K562 (cell line): ENCODE data around the gene PEX11A. TPM values are rescaled to one million over a fixed set of nuclear protein-coding genes. Genes with fewer than 3 reads are reported as not detected.

Source experiments
- ATAC-seq: fragments of 200-7000 bp; cut with Tn5 transposase; 3 replicates; pipeline ENCODE4 v1.9.1; 2020; ENCODE audit warnings: moderate library complexity
- BruUV-seq: library from RNA; stranded (reverse); fragments of 400-500 nt; replicated peaks from 2 replicates; lab custom pipeline; 2021; lab: Mats Ljungman, UMichigan
- CTCF ChIA-PET: fragments of 300-600 bp; formaldehyde crosslinking; extraction: SDS; loops from one replicate; lab custom pipeline; 2021; ENCODE audit warnings: low intra/inter-chr PET ratio; lab: Yijun Ruan, JAX
- POLR2A ChIA-PET: fragments of 300-600, 350-650 bp; sonication (Branson Sonifier 250); formaldehyde crosslinking; extraction: SDS; loops from one replicate; lab custom pipeline; 2021; ENCODE audit warnings: antibody characterized with exemption, inconsistent platforms; lab: Yijun Ruan, JAX
- DNase-seq, 4 experiments: peaks; one replicate each; pipeline versions ENCODE4 v3.0.0 to v3.0.0-alpha.2; 2011 to 2018; ENCODE audit warnings: low spot score in 3 of 4, mixed read lengths in 3 of 4; ENCODE audit errors: extremely low read depth in 1 of 4
- FAIRE-seq: peaks from 2 replicates; lab custom pipeline; 2011; peaks lifted over from hg19 to GRCh38; lab: Jason Lieb, UNC
- H2AFZ ChIP-seq: 2 replicates; pipeline ENCODE4 v1.6.0; 2011; ENCODE audit warnings: low read depth, low read length, control low read depth, inconsistent platforms
- H3K27ac ChIP-seq: fragments of 200-600 bp; 3 replicates; pipeline ENCODE4 v1.8.0; 2011; ENCODE audit warnings: low read depth, mild to moderate bottlenecking, control low read depth, inconsistent platforms, low read length, moderate library complexity, mixed read lengths; ENCODE audit errors: extremely low read depth
- H3K27me3 ChIP-seq, 2 experiments: fragments of 300-600 bp in 1 of 2; 2 replicates in 1 of 2; 3 replicates in 1 of 2; pipeline versions ENCODE4 v1.6.0 to v1.8.0; 2011; ENCODE audit warnings: inconsistent platforms in 2 of 2, low read length in 2 of 2, mild to moderate bottlenecking in 1 of 2, mixed read lengths in 1 of 2, moderate library complexity in 1 of 2; ENCODE audit not compliant: control insufficient read depth in 2 of 2, insufficient read depth in 2 of 2
- H3K36me3 ChIP-seq: fragments of 300-600 bp; 3 replicates; pipeline ENCODE4 v1.8.0; 2011; ENCODE audit warnings: mild to moderate bottlenecking, low read length, inconsistent platforms; ENCODE audit not compliant: control insufficient read depth, insufficient read depth
- H3K4me1 ChIP-seq, 2 experiments: fragments of 200-600 bp in 1 of 2; replicated peaks in 1 of 2; 2 replicates in 1 of 2; 3 replicates in 1 of 2; pipeline versions ENCODE4 v1.5.1 to v1.8.0; 2011; ENCODE audit warnings: inconsistent platforms in 2 of 2, low read length in 2 of 2, mild to moderate bottlenecking in 1 of 2, mixed read lengths in 1 of 2, moderate library complexity in 1 of 2; ENCODE audit not compliant: control insufficient read depth in 2 of 2, insufficient read depth in 2 of 2
- H3K4me2 ChIP-seq: 2 replicates; pipeline ENCODE4 v1.6.1; 2011; ENCODE audit warnings: low read length, control low read depth, inconsistent platforms, mixed read lengths; ENCODE audit not compliant: insufficient read depth
- H3K4me3 ChIP-seq: fragments of 200-600 bp; sonication (generic), shearing (Covaris generic); 2 replicates; pipeline ENCODE4 v1.5.1; 2016; ENCODE audit warnings: control low read depth, inconsistent platforms
- H3K79me2 ChIP-seq: fragments of 200-600 bp; 3 replicates; pipeline ENCODE4 v1.8.0; 2011; ENCODE audit warnings: low read length, inconsistent platforms; ENCODE audit not compliant: control insufficient read depth, insufficient read depth
- H3K9ac ChIP-seq, 2 experiments: 2 replicates each; pipeline versions ENCODE4 v1.6.0 to v1.6.1; 2011; ENCODE audit warnings: low read depth in 2 of 2, low read length in 2 of 2, control low read depth in 1 of 2, inconsistent platforms in 1 of 2, mild to moderate bottlenecking in 1 of 2, mixed read lengths in 1 of 2; ENCODE audit not compliant: insufficient read depth in 1 of 2
- H3K9me1 ChIP-seq: one replicate; pipeline ENCODE4 v1.6.0; 2011; ENCODE audit warnings: inconsistent platforms, mild to moderate bottlenecking, low read length, moderate library complexity; ENCODE audit not compliant: control insufficient read depth, insufficient read depth
- H3K9me3 ChIP-seq: replicated peaks from 2 replicates; pipeline ENCODE4 v1.5.1; 2011; ENCODE audit warnings: low read depth, low read length, inconsistent platforms; ENCODE audit not compliant: control insufficient read depth, insufficient read depth
- H4K20me1 ChIP-seq: replicated peaks from 2 replicates; pipeline ENCODE4 v1.6.1; 2011; ENCODE audit warnings: low read length, inconsistent platforms, mixed read lengths; ENCODE audit not compliant: control insufficient read depth, insufficient read depth
- BRD9 ChIP-seq: fragments of 450-650 bp; IDR thresholded peaks from 2 replicates; pipeline ENCODE4 v1.6.1; 2018; ENCODE audit warnings: low read depth; ENCODE audit not compliant: partially characterized antibody
- CHD2 ChIP-seq: IDR thresholded peaks from 2 replicates; pipeline ENCODE4 v1.6.1; 2011; ENCODE audit warnings: low read depth, low read length
- HDAC1 ChIP-seq, 2 experiments: fragments of 450-650 bp; IDR thresholded peaks; 2 replicates each; pipeline ENCODE4 v1.6.1; 2016 to 2017; ENCODE audit warnings: inconsistent platforms in 1 of 2, mild to moderate bottlenecking in 1 of 2, moderate library complexity in 1 of 2
- HMG20B ChIP-seq: fragments of 250-450 bp; sonication (Bioruptor Pico); IDR thresholded peaks from 2 replicates; pipeline ENCODE4 v1.5.0; 2021; ENCODE audit warnings: mild to moderate bottlenecking
- KDM4B ChIP-seq, 2 experiments: fragments of 450-650 bp in 1 of 2; sonication (generic) in 1 of 2; IDR thresholded peaks; 2 replicates each; pipeline ENCODE4 v1.6.1; 2016 to 2017; ENCODE audit warnings: borderline replicate concordance in 2 of 2, antibody characterized with exemption in 1 of 2, low read depth in 1 of 2, mild to moderate bottlenecking in 1 of 2
- KLF10 ChIP-seq: fragments of 250-450 bp; sonication (Bioruptor Pico); IDR thresholded peaks from 2 replicates; pipeline ENCODE4 v1.6.1; 2021; ENCODE audit warnings: matching md5 sums
- LARP7 ChIP-seq: fragments of 450-650 bp; IDR thresholded peaks from 2 replicates; pipeline ENCODE4 v1.6.1; 2016
- PHF21A ChIP-seq: fragments of 450-650 bp; IDR thresholded peaks from 2 replicates; pipeline ENCODE4 v1.6.1; 2017; ENCODE audit warnings: low read depth, borderline replicate concordance
- ZC3H4 ChIP-seq: sonication (generic); formaldehyde crosslinking; IDR thresholded peaks from 2 replicates; pipeline ENCODE4 v1.9.0; 2021; ENCODE audit warnings: missing genetic modification reagents, borderline replicate concordance
- ZNF174 ChIP-seq: fragments of 250-450 bp; sonication (Bioruptor Pico); IDR thresholded peaks from 2 replicates; pipeline ENCODE4 v1.4.0; 2020; ENCODE audit warnings: mild to moderate bottlenecking
- ZNF324 ChIP-seq: fragments of 250-450 bp; sonication (Bioruptor Pico); IDR thresholded peaks from 2 replicates; pipeline ENCODE4 v1.4.0; 2020; ENCODE audit warnings: mild to moderate bottlenecking
- WGBS: fragments of 100-300 bp; shearing (Covaris generic); methylation state at CpG from one replicate; pipeline ENCODE4 v1.1.6; 2016; ENCODE audit warnings: low coverage, mixed read lengths; ENCODE audit not compliant: insufficient coverage; ENCODE audit errors: missing lambda C conversion rate; 5-methylcytosine and 5-hydroxymethylcytosine counted together
- in situ Hi-C: fragments of 300-500 bp; cut with MboI; formaldehyde crosslinking; loops from 4 replicates; pipeline ENCODE4 v1.15.0; 2018; ENCODE audit warnings: inconsistent platforms, mixed read lengths
- intact Hi-C: fragments of 100-400 bp; cut with micrococcal nuclease; formaldehyde crosslinking; loops from 2 replicates; pipeline ENCODE4 v1.14.2; 2022
- polyA plus RNA-seq, 8 experiments: library from polyadenylated mRNA; depleted of rRNA in 4 of 8; stranded (reverse) in 5 of 8; unstranded in 3 of 8; fragments of >200 nt; fragmentation: Nextera tagmentation in 2 of 8; fragmentation: Illumina TruSeq in 1 of 8; extraction: Ambion mirVana in 2 of 8; extraction: Trizol in 1 of 8; gene quantifications; 2 replicates each; pipeline versions ENCODE4 v1.2.1 to v1.2.3, GENCODE V29; 2011 to 2014; ENCODE audit warnings: inconsistent platforms in 1 of 8, missing spikeins in 1 of 8
- total RNA-seq, 7 experiments: library from RNA; depleted of rRNA in 6 of 7; stranded (reverse); fragments of >200 nt in 6 of 7; fragmentation: Illumina TruSeq in 2 of 7; extraction: Trizol in 2 of 7; gene quantifications; 2 replicates each; pipeline versions ENCODE4 v1.2.1 to v1.2.3, GENCODE V29; 2011 to 2021; ENCODE audit warnings: low replicate concordance in 1 of 7
- TF ChIP-seq, protein P1 (sequence below): fragments of 250-450 bp; sonication (Bioruptor Pico); IDR thresholded peaks from 2 replicates; pipeline ENCODE4 v1.6.1; 2021; ENCODE audit warnings: mild to moderate bottlenecking

PEX11A gene
- total and polyA plus RNA-seq, 9 of the 15 experiments (the other 6 are each of a cell fraction or from before 2014, with no cell fraction given) = not detected

DNA sequence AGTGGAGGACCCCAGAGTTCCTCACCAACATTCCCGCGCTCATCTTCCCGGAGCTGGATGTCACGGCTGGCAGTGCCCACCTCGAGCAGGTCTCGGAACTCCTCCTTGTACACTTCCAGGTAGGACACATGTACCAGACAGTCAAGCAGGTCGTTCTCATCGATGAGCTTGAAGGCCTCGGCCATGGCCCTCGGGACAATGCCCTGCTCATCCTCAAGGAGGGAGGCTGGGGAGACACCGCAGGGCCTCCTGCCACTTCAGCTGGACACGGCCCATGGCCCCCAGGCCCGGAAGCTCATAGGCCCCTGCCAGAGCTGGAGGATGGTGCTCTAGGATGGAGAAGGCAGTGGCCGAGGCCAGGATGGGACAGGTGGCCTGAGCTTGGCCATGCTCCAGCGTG, 40.8 kb downstream of the PEX11A start:
- no peak for DNase-seq
- H3K36me3 ChIP-seq = no peaks in the 10 kb centered on the region
- no peak overlapping the region for H3K9ac ChIP-seq
- in situ Hi-C loops = no loop called here
- H3K27ac ChIP-seq = no peak overlapping the region
- no peaks in the 10 kb centered on the region for H4K20me1 ChIP-seq
- no peak for FAIRE-seq
- H3K4me3 ChIP-seq = no peak overlapping the region
- 17% methylated on average over 15 of the region's 15 CpGs for WGBS
- no peaks in the 10 kb centered on the region for H3K9me3 ChIP-seq
- peaks cover 0 to 25% of the 10 kb centered on the region in 2 experiments; a peak in 2 of 5 replicates for H3K4me1 ChIP-seq
- no peaks in the 10 kb centered on the region for H3K9me1 ChIP-seq
- BruUV-seq = no TSS peak
- H3K27me3 ChIP-seq = peaks cover 3 to 19% of the 10 kb centered on the region in 2 experiments; a peak in 2 of 5 replicates
- no peaks in the 10 kb centered on the region for H3K79me2 ChIP-seq
- TF ChIP-seq ZNF324 (CRISPR knock-in tag) (no peak), BRD9 (no peak), HMG20B (no peak), LARP7 (no peak), KDM4B (IDR thresholded peaks at IDR 0.05; ENCODE audit: borderline replicate concordance in 2 of 2, low read depth in 1 of 2) (no peak), ZNF174 (CRISPR knock-in tag) (no peak), HDAC1 (IDR thresholded peaks at IDR 0.05) (no peak), CHD2 (no peak), ZC3H4 (CRISPR knock-in tag) (no peak), PHF21A (no peak), KLF10 (CRISPR knock-in tag) (no peak)
- TF ChIP-seq, protein P1, sequence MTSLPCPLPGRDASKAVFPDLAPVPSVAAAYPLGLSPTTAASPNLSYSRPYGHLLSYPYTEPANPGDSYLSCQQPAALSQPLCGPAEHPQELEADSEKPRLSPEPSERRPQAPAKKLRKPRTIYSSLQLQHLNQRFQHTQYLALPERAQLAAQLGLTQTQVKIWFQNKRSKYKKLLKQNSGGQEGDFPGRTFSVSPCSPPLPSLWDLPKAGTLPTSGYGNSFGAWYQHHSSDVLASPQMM (CRISPR knock-in tag) = no peak
- H3K4me2 ChIP-seq = no peak overlapping the region
- no peak for ATAC-seq
- intact Hi-C loops = no loop called here
- H2AFZ ChIP-seq = no peak overlapping the region
- POLR2A ChIA-PET = interaction anchor here (0.6 kb wide), 1 partner anchor 98 kb away, joined by 3 read pairs; no protein-coding TSS in a partner anchor
- CTCF ChIA-PET = no interaction called here
